Neutrophil (primary cell): ENCODE measurements around the gene CACNA1I.

ENCODE experiments used
- H3K27ac ChIP-seq: fragments of 200-600 bp; sonication (generic); 2 replicates; pipeline ENCODE4 v1.5.1; 2016; ENCODE audit warnings: mild to moderate bottlenecking, moderate library complexity
- H3K27me3 ChIP-seq: fragments of 200-600 bp; sonication (generic); 2 replicates; pipeline ENCODE4 v1.6.0; 2016; ENCODE audit warnings: mild to moderate bottlenecking
- H3K36me3 ChIP-seq: fragments of 200-600 bp; sonication (generic); 2 replicates; pipeline ENCODE4 v1.5.1; 2017
- H3K4me1 ChIP-seq, 2 experiments: fragments of 200-600 bp in 1 of 2; sonication (generic) in 1 of 2; 1 replicate in 1 of 2; 2 replicates in 1 of 2; pipeline versions ENCODE4 v1.5.1 to v1.6.1; 2013 to 2016; ENCODE audit warnings: low read depth in 1 of 2, low read length in 1 of 2, mild to moderate bottlenecking in 1 of 2, moderate library complexity in 1 of 2; ENCODE audit not compliant: control insufficient read depth in 1 of 2, insufficient read depth in 1 of 2
- H3K4me3 ChIP-seq, 2 experiments: fragments of 200-600 bp in 1 of 2; sonication (generic) in 1 of 2; 1 replicate in 1 of 2; 2 replicates in 1 of 2; pipeline ENCODE4 v1.5.1; 2013 to 2016; ENCODE audit warnings: low read depth in 1 of 2, low read length in 1 of 2, mild to moderate bottlenecking in 1 of 2, moderate library complexity in 1 of 2
- H3K9me3 ChIP-seq: fragments of 200-600 bp; sonication (generic); 2 replicates; pipeline ENCODE4 v1.5.1; 2016
- TF ChIP-seq, protein P1 (sequence below): fragments of 200-600 bp; sonication (generic); IDR thresholded peaks from 2 replicates; pipeline ENCODE4 v1.5.1; 2016; ENCODE audit warnings: antibody characterized with exemption

The CACNA1I gene

DNA sequence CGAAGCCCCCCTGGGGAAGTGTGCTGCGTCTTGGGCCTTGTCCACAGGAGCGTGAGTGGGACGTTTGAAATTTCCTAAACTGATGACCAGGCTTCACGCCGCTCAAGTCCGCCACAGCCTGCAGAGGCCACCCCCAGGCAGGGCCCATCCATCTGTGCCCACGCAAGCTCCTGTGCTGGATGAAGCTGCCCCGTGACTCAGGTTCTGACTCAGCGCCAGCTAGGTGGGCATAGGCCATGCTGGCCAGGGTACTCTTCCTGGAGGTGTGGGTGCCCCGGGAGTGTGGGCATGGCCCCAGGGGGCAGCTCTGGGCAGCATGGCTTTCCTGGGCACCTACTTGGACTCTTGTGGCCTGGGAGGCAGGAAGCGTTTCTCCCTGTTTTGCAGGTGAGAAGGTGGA, 134.8 kb downstream of the CACNA1I start:
- no peaks in the 10 kb centered on the region for H3K4me1 ChIP-seq
- H3K27ac ChIP-seq: no peak overlapping the region
- TF ChIP-seq, protein P1, sequence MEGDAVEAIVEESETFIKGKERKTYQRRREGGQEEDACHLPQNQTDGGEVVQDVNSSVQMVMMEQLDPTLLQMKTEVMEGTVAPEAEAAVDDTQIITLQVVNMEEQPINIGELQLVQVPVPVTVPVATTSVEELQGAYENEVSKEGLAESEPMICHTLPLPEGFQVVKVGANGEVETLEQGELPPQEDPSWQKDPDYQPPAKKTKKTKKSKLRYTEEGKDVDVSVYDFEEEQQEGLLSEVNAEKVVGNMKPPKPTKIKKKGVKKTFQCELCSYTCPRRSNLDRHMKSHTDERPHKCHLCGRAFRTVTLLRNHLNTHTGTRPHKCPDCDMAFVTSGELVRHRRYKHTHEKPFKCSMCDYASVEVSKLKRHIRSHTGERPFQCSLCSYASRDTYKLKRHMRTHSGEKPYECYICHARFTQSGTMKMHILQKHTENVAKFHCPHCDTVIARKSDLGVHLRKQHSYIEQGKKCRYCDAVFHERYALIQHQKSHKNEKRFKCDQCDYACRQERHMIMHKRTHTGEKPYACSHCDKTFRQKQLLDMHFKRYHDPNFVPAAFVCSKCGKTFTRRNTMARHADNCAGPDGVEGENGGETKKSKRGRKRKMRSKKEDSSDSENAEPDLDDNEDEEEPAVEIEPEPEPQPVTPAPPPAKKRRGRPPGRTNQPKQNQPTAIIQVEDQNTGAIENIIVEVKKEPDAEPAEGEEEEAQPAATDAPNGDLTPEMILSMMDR: no peak
- no peak overlapping the region for H3K4me3 ChIP-seq
- H3K27me3 ChIP-seq: peaks cover 4% of the 10 kb centered on the region
- no peaks in the 10 kb centered on the region for H3K36me3 ChIP-seq
- H3K9me3 ChIP-seq: no peaks in the 10 kb centered on the region

- TF ChIP-seq, protein P1: no peak
- H3K27ac ChIP-seq: no peak overlapping the region
- no peaks in the 10 kb centered on the region for H3K9me3 ChIP-seq
- H3K4me3 ChIP-seq: no peak overlapping the region
- H3K4me1 ChIP-seq: no peaks in the 10 kb centered on the region
- H3K36me3 ChIP-seq: no peaks in the 10 kb centered on the region
- H3K27me3 ChIP-seq: peaks cover 14% of the 10 kb centered on the region
These were observed 136.0 kb downstream of the CACNA1I start for GRCh38 chr22:39706376-39707140.

GRCh38 chr22:39707351-39707750, 136.8 kb downstream of the CACNA1I start:
- TF ChIP-seq, protein P1: no peak
- Histone ChIP-seq H3K27ac (no peak overlapping the region), H3K9me3 (no peaks in the 10 kb centered on the region), H3K4me1 (no peaks in the 10 kb centered on the region), H3K36me3 (no peaks in the 10 kb centered on the region), H3K27me3 (peaks cover 15% of the 10 kb centered on the region), H3K4me3 (no peak overlapping the region)

GRCh38 chr22:39707816-39708215, 137.3 kb downstream of the CACNA1I start:
- no peak overlapping the region for H3K27ac ChIP-seq

DNA sequence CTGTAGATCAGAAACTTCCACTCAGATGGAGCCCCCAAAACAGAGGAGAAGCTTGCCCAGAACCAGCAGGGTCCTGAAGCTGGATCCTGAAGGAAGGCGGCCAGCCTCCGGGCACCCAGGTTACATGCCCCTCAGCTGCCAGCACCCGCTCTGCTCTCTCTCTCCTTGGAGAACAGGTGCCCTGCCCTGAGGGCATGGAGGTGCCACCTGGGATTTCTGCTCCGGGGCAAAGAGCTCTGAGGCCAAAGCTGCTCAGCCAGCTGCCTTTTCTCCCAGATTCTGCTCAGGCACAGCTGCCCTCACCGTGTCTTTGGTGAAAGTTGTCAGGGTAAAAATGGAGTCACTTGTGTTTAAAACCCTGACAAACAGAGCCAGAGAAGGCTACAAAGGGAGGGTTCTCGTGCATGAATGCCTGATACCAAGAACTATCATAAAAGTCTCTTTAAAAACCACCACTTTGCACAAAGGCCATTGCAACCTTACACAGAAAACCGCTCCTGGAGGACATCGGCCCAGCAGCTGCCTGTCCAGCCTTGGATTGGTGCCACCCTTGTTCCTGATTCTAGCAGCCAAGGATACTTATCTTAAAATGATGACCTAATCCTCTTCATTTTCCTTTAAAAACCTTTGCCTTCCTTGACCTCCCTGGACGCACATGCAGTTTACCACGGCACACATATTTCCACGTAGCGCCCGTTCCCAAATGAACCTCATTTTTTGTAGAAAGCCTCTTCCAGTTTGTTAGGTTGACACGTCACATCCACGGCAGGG, 140.0 kb downstream of the CACNA1I start:
- no peak overlapping the region for H3K4me3 ChIP-seq
- no peaks in the 10 kb centered on the region for H3K4me1 ChIP-seq
- H3K27ac ChIP-seq: no peak overlapping the region
- TF ChIP-seq, protein P1: no peak
- H3K27me3 ChIP-seq: peaks cover 24% of the 10 kb centered on the region
- H3K36me3 ChIP-seq: no peaks in the 10 kb centered on the region
- H3K9me3 ChIP-seq: no peaks in the 10 kb centered on the region

More at GRCh38 chr22:39707816-39708215, 137.3 kb downstream of the CACNA1I start:
- TF ChIP-seq, protein P1: no peak
- H3K4me1 ChIP-seq: no peaks in the 10 kb centered on the region
- no peak overlapping the region for H3K4me3 ChIP-seq
- peaks cover 19% of the 10 kb centered on the region for H3K27me3 ChIP-seq
- no peaks in the 10 kb centered on the region for H3K9me3 ChIP-seq
- H3K36me3 ChIP-seq: no peaks in the 10 kb centered on the region
